K562 (cell line): ENCODE data around the gene ADGRA1. TPM values are rescaled to one million over a fixed set of nuclear protein-coding genes. Genes with fewer than 3 reads are reported as not detected.

Experiments used
- ATAC-seq: fragments of 200-7000 bp; cut with Tn5 transposase; 3 replicates; pipeline ENCODE4 v1.9.1; 2020; ENCODE audit warnings: moderate library complexity
- BruUV-seq: library from RNA; stranded (reverse); fragments of 400-500 nt; replicated peaks from 2 replicates; lab custom pipeline; 2021; lab: Mats Ljungman, UMichigan
- CTCF ChIA-PET: fragments of 300-600 bp; formaldehyde crosslinking; extraction: SDS; loops from one replicate; lab custom pipeline; 2021; ENCODE audit warnings: low intra/inter-chr PET ratio; lab: Yijun Ruan, JAX
- POLR2A ChIA-PET: fragments of 300-600, 350-650 bp; sonication (Branson Sonifier 250); formaldehyde crosslinking; extraction: SDS; loops from one replicate; lab custom pipeline; 2021; ENCODE audit warnings: antibody characterized with exemption, inconsistent platforms; lab: Yijun Ruan, JAX
- DNase-seq, 4 experiments: peaks; one replicate each; pipeline versions ENCODE4 v3.0.0 to v3.0.0-alpha.2; 2011 to 2018; ENCODE audit warnings: low spot score in 3 of 4, mixed read lengths in 3 of 4; ENCODE audit errors: extremely low read depth in 1 of 4
- FAIRE-seq: peaks from 2 replicates; lab custom pipeline; 2011; peaks lifted over from hg19 to GRCh38; lab: Jason Lieb, UNC
- H2AFZ ChIP-seq: 2 replicates; pipeline ENCODE4 v1.6.0; 2011; ENCODE audit warnings: low read depth, low read length, control low read depth, inconsistent platforms
- H3K27ac ChIP-seq: fragments of 200-600 bp; 3 replicates; pipeline ENCODE4 v1.8.0; 2011; ENCODE audit warnings: low read depth, mild to moderate bottlenecking, control low read depth, inconsistent platforms, low read length, moderate library complexity, mixed read lengths; ENCODE audit errors: extremely low read depth
- H3K27me3 ChIP-seq, 2 experiments: fragments of 300-600 bp in 1 of 2; 2 replicates in 1 of 2; 3 replicates in 1 of 2; pipeline versions ENCODE4 v1.6.0 to v1.8.0; 2011; ENCODE audit warnings: inconsistent platforms in 2 of 2, low read length in 2 of 2, mild to moderate bottlenecking in 1 of 2, mixed read lengths in 1 of 2, moderate library complexity in 1 of 2; ENCODE audit not compliant: control insufficient read depth in 2 of 2, insufficient read depth in 2 of 2
- H3K36me3 ChIP-seq: fragments of 300-600 bp; 3 replicates; pipeline ENCODE4 v1.8.0; 2011; ENCODE audit warnings: mild to moderate bottlenecking, low read length, inconsistent platforms; ENCODE audit not compliant: control insufficient read depth, insufficient read depth
- H3K4me1 ChIP-seq, 2 experiments: fragments of 200-600 bp in 1 of 2; replicated peaks in 1 of 2; 2 replicates in 1 of 2; 3 replicates in 1 of 2; pipeline versions ENCODE4 v1.5.1 to v1.8.0; 2011; ENCODE audit warnings: inconsistent platforms in 2 of 2, low read length in 2 of 2, mild to moderate bottlenecking in 1 of 2, mixed read lengths in 1 of 2, moderate library complexity in 1 of 2; ENCODE audit not compliant: control insufficient read depth in 2 of 2, insufficient read depth in 2 of 2
- H3K4me2 ChIP-seq: 2 replicates; pipeline ENCODE4 v1.6.1; 2011; ENCODE audit warnings: low read length, control low read depth, inconsistent platforms, mixed read lengths; ENCODE audit not compliant: insufficient read depth
- H3K4me3 ChIP-seq: fragments of 200-600 bp; sonication (generic), shearing (Covaris generic); 2 replicates; pipeline ENCODE4 v1.5.1; 2016; ENCODE audit warnings: control low read depth, inconsistent platforms
- H3K79me2 ChIP-seq: fragments of 200-600 bp; 3 replicates; pipeline ENCODE4 v1.8.0; 2011; ENCODE audit warnings: low read length, inconsistent platforms; ENCODE audit not compliant: control insufficient read depth, insufficient read depth
- H3K9ac ChIP-seq, 2 experiments: 2 replicates each; pipeline versions ENCODE4 v1.6.0 to v1.6.1; 2011; ENCODE audit warnings: low read depth in 2 of 2, low read length in 2 of 2, control low read depth in 1 of 2, inconsistent platforms in 1 of 2, mild to moderate bottlenecking in 1 of 2, mixed read lengths in 1 of 2; ENCODE audit not compliant: insufficient read depth in 1 of 2
- H3K9me1 ChIP-seq: one replicate; pipeline ENCODE4 v1.6.0; 2011; ENCODE audit warnings: inconsistent platforms, mild to moderate bottlenecking, low read length, moderate library complexity; ENCODE audit not compliant: control insufficient read depth, insufficient read depth
- H3K9me3 ChIP-seq: replicated peaks from 2 replicates; pipeline ENCODE4 v1.5.1; 2011; ENCODE audit warnings: low read depth, low read length, inconsistent platforms; ENCODE audit not compliant: control insufficient read depth, insufficient read depth
- H4K20me1 ChIP-seq: replicated peaks from 2 replicates; pipeline ENCODE4 v1.6.1; 2011; ENCODE audit warnings: low read length, inconsistent platforms, mixed read lengths; ENCODE audit not compliant: control insufficient read depth, insufficient read depth
- C11orf30 ChIP-seq: fragments of 450-650 bp; IDR thresholded peaks from 2 replicates; pipeline ENCODE4 v1.6.1; 2016; ENCODE audit warnings: low read depth, mild to moderate bottlenecking
- HMGN3 ChIP-seq: IDR thresholded peaks from 2 replicates; pipeline ENCODE4 v1.6.1; 2011; ENCODE audit warnings: borderline replicate concordance, low read depth, mild to moderate bottlenecking, mixed read lengths, low read length; ENCODE audit not compliant: insufficient read length; ENCODE audit errors: extremely low read depth
- MAFF ChIP-seq: IDR thresholded peaks from 2 replicates; pipeline ENCODE4 v1.6.1; 2012; ENCODE audit warnings: low read length, improper control_type of control experiment
- MAFG ChIP-seq: fragments of 450-650 bp; conservative IDR thresholded peaks from 2 replicates; pipeline ENCODE4 v1.6.1; 2016; ENCODE audit warnings: missing genetic modification characterization, missing compliant biosample characterization
- MAFK ChIP-seq: IDR thresholded peaks from 2 replicates; pipeline ENCODE4 v1.6.1; 2011; ENCODE audit warnings: low read length, improper control_type of control experiment
- NFIC ChIP-seq: fragments of 450-650 bp; IDR thresholded peaks from 2 replicates; pipeline ENCODE4 v1.6.1; 2017; ENCODE audit warnings: mild to moderate bottlenecking, inconsistent platforms
- ZFP36 ChIP-seq: fragments of 150-350 bp; IDR thresholded peaks from 2 replicates; pipeline ENCODE4 v1.6.1; 2018; ENCODE audit warnings: low read length, low read depth; ENCODE audit not compliant: partially characterized antibody
- ZNF316 ChIP-seq: fragments of 450-650 bp; IDR thresholded peaks from 2 replicates; pipeline ENCODE4 v1.6.1; 2016
- WGBS: fragments of 100-300 bp; shearing (Covaris generic); methylation state at CpG from one replicate; pipeline ENCODE4 v1.1.6; 2016; ENCODE audit warnings: low coverage, mixed read lengths; ENCODE audit not compliant: insufficient coverage; ENCODE audit errors: missing lambda C conversion rate; 5-methylcytosine and 5-hydroxymethylcytosine counted together
- in situ Hi-C: fragments of 300-500 bp; cut with MboI; formaldehyde crosslinking; loops from 4 replicates; pipeline ENCODE4 v1.15.0; 2018; ENCODE audit warnings: inconsistent platforms, mixed read lengths
- intact Hi-C: fragments of 100-400 bp; cut with micrococcal nuclease; formaldehyde crosslinking; loops from 2 replicates; pipeline ENCODE4 v1.14.2; 2022
- polyA plus RNA-seq, 8 experiments: library from polyadenylated mRNA; depleted of rRNA in 4 of 8; stranded (reverse) in 5 of 8; unstranded in 3 of 8; fragments of >200 nt; fragmentation: Nextera tagmentation in 2 of 8; fragmentation: Illumina TruSeq in 1 of 8; extraction: Ambion mirVana in 2 of 8; extraction: Trizol in 1 of 8; gene quantifications; 2 replicates each; pipeline versions ENCODE4 v1.2.1 to v1.2.3, GENCODE V29; 2011 to 2014; ENCODE audit warnings: inconsistent platforms in 1 of 8, missing spikeins in 1 of 8
- total RNA-seq, 7 experiments: library from RNA; depleted of rRNA in 6 of 7; stranded (reverse); fragments of >200 nt in 6 of 7; fragmentation: Illumina TruSeq in 2 of 7; extraction: Trizol in 2 of 7; gene quantifications; 2 replicates each; pipeline versions ENCODE4 v1.2.1 to v1.2.3, GENCODE V29; 2011 to 2021; ENCODE audit warnings: low replicate concordance in 1 of 7

ADGRA1 gene
- total and polyA plus RNA-seq, 9 of the 15 experiments (the other 6 are each of a cell fraction or from before 2014, with no cell fraction given), result not detected

DNA sequence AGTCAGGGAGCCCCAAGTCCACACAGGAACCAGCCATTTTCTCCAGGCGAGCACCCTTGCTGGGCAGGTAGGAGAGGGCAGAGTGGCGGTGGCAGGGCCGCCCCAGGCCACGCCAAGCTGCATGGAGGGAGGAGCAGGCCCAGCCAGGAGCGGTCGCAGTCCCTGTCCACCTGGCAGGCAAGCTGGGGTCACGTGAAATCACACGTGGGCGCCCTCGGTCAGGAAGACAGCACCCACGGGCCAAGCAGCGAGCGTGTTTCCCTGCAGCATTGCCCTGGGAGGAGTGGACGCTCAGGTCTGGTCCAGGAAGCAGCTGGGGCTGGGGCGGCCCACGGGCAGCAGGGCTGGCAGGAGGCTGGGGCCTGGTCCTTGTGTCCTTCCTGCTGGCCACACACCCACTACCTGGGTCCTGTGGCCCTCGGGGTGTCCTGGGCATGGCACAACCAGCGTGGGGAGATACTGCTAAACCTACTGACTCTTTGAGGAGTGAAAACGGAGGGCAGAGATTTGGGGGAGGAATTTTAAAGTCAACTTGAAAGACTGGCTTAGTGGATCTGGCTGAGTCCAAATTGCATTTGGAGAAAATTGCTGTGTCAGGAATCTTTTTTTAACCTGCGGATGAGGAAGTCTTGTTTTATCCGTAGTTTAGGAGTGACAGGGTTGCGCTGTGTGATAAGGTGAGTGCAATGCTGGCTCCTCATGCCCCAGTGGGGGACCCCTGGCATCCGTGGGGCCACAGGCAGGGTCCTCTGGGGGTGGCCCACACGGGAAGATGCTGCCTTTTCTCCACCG lies 12.2 kb upstream of the ADGRA1 start:
- CTCF ChIA-PET, result no interaction called here
- WGBS, result 4% methylated on average over 21 of the region's 25 CpGs

DNA sequence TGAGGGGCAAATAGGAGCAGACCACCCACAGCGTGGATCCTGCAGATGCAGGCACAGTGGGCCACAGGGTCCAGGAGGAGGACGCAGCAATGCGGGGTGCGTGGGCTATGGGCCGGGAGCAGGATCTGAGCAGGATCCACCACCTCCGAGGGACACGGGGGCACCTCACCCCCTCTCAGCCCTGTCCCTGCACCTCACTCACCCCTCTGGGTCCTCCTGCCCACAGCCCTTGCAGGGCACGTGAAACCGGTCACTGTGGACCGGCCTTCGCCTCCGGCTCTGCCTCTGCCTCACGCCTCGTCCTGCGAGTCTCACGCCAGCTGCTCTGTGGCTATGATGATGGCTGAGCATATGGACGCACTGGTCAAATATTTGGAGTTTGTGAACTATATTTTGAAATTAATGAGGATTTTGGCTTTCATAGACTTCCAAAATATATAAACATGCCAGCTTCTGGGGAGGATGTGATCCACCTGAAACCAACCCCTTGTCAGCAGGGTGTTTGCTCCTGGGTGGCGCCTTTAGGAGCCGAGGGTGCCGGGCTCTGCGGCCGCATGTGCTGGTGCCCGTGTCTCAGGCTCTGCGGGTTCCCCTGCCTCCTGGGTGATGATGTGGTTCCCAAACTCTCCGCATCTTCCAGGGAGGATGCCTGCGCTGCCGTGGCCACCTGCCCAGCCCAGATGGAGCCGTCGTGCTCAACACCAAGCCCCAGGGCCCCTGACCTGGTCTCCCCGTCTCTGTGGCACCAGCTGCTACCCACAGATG lies 11.3 kb upstream of the ADGRA1 start:
- Histone ChIP-seq H3K9ac (no peak overlapping the region), H3K4me2 (no peak overlapping the region), H3K27me3 (peaks cover 4 to 59% of the 10 kb centered on the region in 2 experiments; a peak in 3 of 5 replicates), H3K27ac (no peak overlapping the region), H3K36me3 (no peaks in the 10 kb centered on the region), H3K4me3 (no peak overlapping the region), H3K79me2 (no peaks in the 10 kb centered on the region), H4K20me1 (no peaks in the 10 kb centered on the region), H3K9me3 (no peaks in the 10 kb centered on the region), H2AFZ (no peak overlapping the region), H3K4me1 (peaks cover 0 to 16% of the 10 kb centered on the region in 2 experiments; a peak in 2 of 5 replicates), H3K9me1 (no peaks in the 10 kb centered on the region)
- TF ChIP-seq NFIC (no peak), HMGN3 (no peak)
- in situ Hi-C loops, result no loop called here
- FAIRE-seq (no peak), DNase-seq (no peak), ATAC-seq (no peak)
- 12% methylated on average over 19 of the region's 30 CpGs for WGBS
- BruUV-seq, result no TSS peak
- POLR2A ChIA-PET, result no interaction called here
- CTCF ChIA-PET, result no interaction called here
- intact Hi-C loops, result no loop called here

More for the DNA sequence above, 12.2 kb upstream of the ADGRA1 start:
- peak; percentile 54 for TF ChIP-seq MAFG (tag)
- peak; percentile 80 for TF ChIP-seq ZNF316
- no peak for TF ChIP-seq ZFP36
- TF ChIP-seq MAFK, result peak; percentile 38; the same call in 1 of the 2 replicates
- TF ChIP-seq C11orf30, result peak; percentile 68
- peak; percentile 55 for TF ChIP-seq MAFF
- no TSS peak for BruUV-seq
- H3K36me3 ChIP-seq, result no peaks in the 10 kb centered on the region
- no peak for ATAC-seq
- H3K4me2 ChIP-seq, result no peak overlapping the region
- no peak for FAIRE-seq
- intact Hi-C loops (no loop called here), in situ Hi-C loops (no loop called here)
- no peaks in the 10 kb centered on the region for H3K79me2 ChIP-seq
- POLR2A ChIA-PET, result no interaction called here
- H3K4me1 ChIP-seq, result peaks cover 0 to 16% of the 10 kb centered on the region in 2 experiments; a peak in 2 of 5 replicates
- H4K20me1 ChIP-seq, result no peaks in the 10 kb centered on the region
- no peak overlapping the region; a peak in 1 of 4 replicates for H3K9ac ChIP-seq
- H3K27ac ChIP-seq, result no peak overlapping the region
- no peak for DNase-seq
- no peak overlapping the region for H3K4me3 ChIP-seq
- no peaks in the 10 kb centered on the region for H3K9me1 ChIP-seq
- no peak overlapping the region for H2AFZ ChIP-seq
- peaks cover 4 to 51% of the 10 kb centered on the region in 2 experiments; a peak in 3 of 5 replicates for H3K27me3 ChIP-seq
- H3K9me3 ChIP-seq, result no peaks in the 10 kb centered on the region
